HG02970 (cell line): ENCODE data around the gene KCNK3.

ENCODE experiments used
- ATAC-seq: cut with Tn5 transposase; IDR thresholded peaks from one replicate; pipeline ENCODE4 v1.9.1; 2021; ENCODE audit warnings: mild to moderate bottlenecking, moderate library complexity, moderate number of reproducible peaks; ENCODE audit not compliant: unreplicated experiment, low FRiP score

KCNK3 gene

GRCh38 chr2:26709323-26710110 is 17.0 kb downstream of the KCNK3 start:
- no peak for ATAC-seq

- ATAC-seq, result no peak
Observed at GRCh38 chr2:26710145-26710544, 17.6 kb downstream of the KCNK3 start.

- no peak for ATAC-seq
Observed at GRCh38 chr2:26710743-26711456, 18.4 kb downstream of the KCNK3 start.

GRCh38 chr2:26711457-26712161 is 19.1 kb downstream of the KCNK3 start:
- no peak for ATAC-seq

GRCh38 chr2:26712486-26713465 is 20.3 kb downstream of the KCNK3 start:
- no peak for ATAC-seq

GRCh38 chr2:26715528-26716270 is 23.2 kb downstream of the KCNK3 start:
- no peak for ATAC-seq

- ATAC-seq, result no peak
Observed at GRCh38 chr2:26716340-26716739, 23.8 kb downstream of the KCNK3 start.

GRCh38 chr2:26716769-26717168 is 24.2 kb downstream of the KCNK3 start:
- no peak for ATAC-seq

GRCh38 chr2:26717362-26717761 is 24.8 kb downstream of the KCNK3 start:
- ATAC-seq, result no peak

- no peak for ATAC-seq
Observed at GRCh38 chr2:26718949-26719686, 26.6 kb downstream of the KCNK3 start.

- no peak for ATAC-seq
Observed at GRCh38 chr2:26720322-26721114, 28.0 kb downstream of the KCNK3 start.

GRCh38 chr2:26721115-26722032 is 28.9 kb downstream of the KCNK3 start:
- no peak for ATAC-seq

GRCh38 chr2:26722328-26722727 is 29.8 kb downstream of the KCNK3 start:
- ATAC-seq, result no peak

- no peak for ATAC-seq
Observed at GRCh38 chr2:26722911-26723310, 30.4 kb downstream of the KCNK3 start.

- no peak for ATAC-seq
Observed at GRCh38 chr2:26723475-26723874, 31.0 kb downstream of the KCNK3 start.

GRCh38 chr2:26723991-26724750 is 31.6 kb downstream of the KCNK3 start:
- ATAC-seq, result no peak
